Activated effector memory CD4-positive, alpha-beta T cell treated with anti-CD3 and anti-CD28 coated beads, Interleukin-2, amount 50 U/mL, for 16 hours (primary cell): ENCODE measurements around the gene HPS3.

Experiments used
- DNase-seq: peaks from one replicate; pipeline ENCODE4 v3.0.0-alpha.2; 2020

The HPS3 gene

GRCh38 chr3:149122721-149123578 is 6.5 kb upstream of the HPS3 start:
- DNase-seq, result no peak

- DNase-seq, result no peak
Measured at GRCh38 chr3:149128821-149129220, 617 bp upstream of the HPS3 start.

GRCh38 chr3:149131589-149131988 is 2.2 kb downstream of the HPS3 start:
- no peak for DNase-seq

- DNase-seq, result no peak
Measured at GRCh38 chr3:149134575-149134974, 5.1 kb downstream of the HPS3 start.

GRCh38 chr3:149142682-149143081 is 13.2 kb downstream of the HPS3 start:
- no peak for DNase-seq

- DNase-seq, result no peak
Measured at GRCh38 chr3:149145356-149145755, 15.9 kb downstream of the HPS3 start.

- DNase-seq, result no peak
Measured at GRCh38 chr3:149145974-149146373, 16.5 kb downstream of the HPS3 start.

- DNase-seq, result no peak
Measured at GRCh38 chr3:149150436-149150835, 21.0 kb downstream of the HPS3 start.

GRCh38 chr3:149151843-149152242 is 22.4 kb downstream of the HPS3 start:
- no peak for DNase-seq

GRCh38 chr3:149152420-149152819 is 23.0 kb downstream of the HPS3 start:
- no peak for DNase-seq

- no peak for DNase-seq
Measured at GRCh38 chr3:149153402-149153801, 24.0 kb downstream of the HPS3 start.

- no peak for DNase-seq
Measured at GRCh38 chr3:149160754-149161300, 31.4 kb downstream of the HPS3 start.

GRCh38 chr3:149162007-149162406 is 32.6 kb downstream of the HPS3 start:
- DNase-seq, result no peak

- no peak for DNase-seq
Measured at GRCh38 chr3:149163066-149163465, 33.6 kb downstream of the HPS3 start.

GRCh38 chr3:149167898-149168297 is 38.5 kb downstream of the HPS3 start:
- no peak for DNase-seq

- DNase-seq, result no peak
Measured at GRCh38 chr3:149170672-149171071, 41.2 kb downstream of the HPS3 start.

GRCh38 chr3:149174901-149175300 is 45.5 kb downstream of the HPS3 start:
- no peak for DNase-seq

GRCh38 chr3:149177122-149177521 is 47.7 kb downstream of the HPS3 start:
- no peak for DNase-seq

- DNase-seq, result no peak
Measured at GRCh38 chr3:149179220-149179619, 49.8 kb downstream of the HPS3 start.

- DNase-seq, result no peak
Measured at GRCh38 chr3:149180057-149180573, 50.7 kb downstream of the HPS3 start.

GRCh38 chr3:149181182-149181581 is 51.7 kb downstream of the HPS3 start:
- DNase-seq, result no peak

- DNase-seq, result no peak
Measured at GRCh38 chr3:149186219-149186618, 56.8 kb downstream of the HPS3 start.

- no peak for DNase-seq
Measured at GRCh38 chr3:149186721-149187120, 57.3 kb downstream of the HPS3 start.

GRCh38 chr3:149188494-149188893 is 59.1 kb downstream of the HPS3 start:
- no peak for DNase-seq

- no peak for DNase-seq
Measured at GRCh38 chr3:149195221-149195620, 65.8 kb downstream of the HPS3 start.
